Endothelial cell (in vitro differentiated cells): ENCODE measurements around the gene CACNA1A. TPM values are rescaled to one million over a fixed set of nuclear protein-coding genes. Genes with fewer than 3 reads are reported as not detected.

Experiments
- DNase-seq: peaks from one replicate; pipeline ENCODE4 v3.0.0; 2021; ENCODE audit warnings: low spot score
- H3K27ac Mint-ChIP-seq: one replicate; pipeline ENCODE4 v1.8.0; 2021; ENCODE audit warnings: mixed read lengths, inconsistent platforms; ENCODE audit not compliant: unreplicated experiment
- H3K27me3 Mint-ChIP-seq: one replicate; pipeline ENCODE4 v1.8.0; 2021; ENCODE audit warnings: mild to moderate bottlenecking, moderate library complexity, mixed read lengths, inconsistent platforms; ENCODE audit not compliant: unreplicated experiment
- H3K36me3 Mint-ChIP-seq: one replicate; pipeline ENCODE4 v1.8.0; 2021; ENCODE audit warnings: mild to moderate bottlenecking, low read depth, mixed read lengths, inconsistent platforms; ENCODE audit not compliant: unreplicated experiment
- H3K4me1 Mint-ChIP-seq: one replicate; pipeline ENCODE4 v1.8.0; 2021; ENCODE audit warnings: mild to moderate bottlenecking, mixed read lengths, inconsistent platforms; ENCODE audit not compliant: unreplicated experiment
- H3K4me3 Mint-ChIP-seq: one replicate; pipeline ENCODE4 v1.8.0; 2021; ENCODE audit warnings: mild to moderate bottlenecking, mixed read lengths, inconsistent platforms; ENCODE audit not compliant: unreplicated experiment
- H3K9me3 Mint-ChIP-seq: one replicate; pipeline ENCODE4 v1.8.0; 2021; ENCODE audit warnings: mixed read lengths, inconsistent platforms; ENCODE audit not compliant: unreplicated experiment
- total RNA-seq: library from RNA; stranded (reverse); fragmentation: NEBNext Ultra II Directional; extraction: Animal tissue kit (Norgen Biotek cat#: 25700); gene quantifications from one replicate; pipeline ENCODE4 v1.2.1, GENCODE V29; 2021; ENCODE audit not compliant: unreplicated experiment
- TF ChIP-seq, protein P1 (sequence below): fragments of 200-600 bp; sonication (generic); IDR thresholded peaks from one replicate; pipeline ENCODE4 v1.5.0; 2021; ENCODE audit warnings: antibody characterized with exemption; ENCODE audit not compliant: unreplicated experiment

CACNA1A gene
- total RNA-seq, 1 donor from 2014 or later: 9.0 TPM

DNA sequence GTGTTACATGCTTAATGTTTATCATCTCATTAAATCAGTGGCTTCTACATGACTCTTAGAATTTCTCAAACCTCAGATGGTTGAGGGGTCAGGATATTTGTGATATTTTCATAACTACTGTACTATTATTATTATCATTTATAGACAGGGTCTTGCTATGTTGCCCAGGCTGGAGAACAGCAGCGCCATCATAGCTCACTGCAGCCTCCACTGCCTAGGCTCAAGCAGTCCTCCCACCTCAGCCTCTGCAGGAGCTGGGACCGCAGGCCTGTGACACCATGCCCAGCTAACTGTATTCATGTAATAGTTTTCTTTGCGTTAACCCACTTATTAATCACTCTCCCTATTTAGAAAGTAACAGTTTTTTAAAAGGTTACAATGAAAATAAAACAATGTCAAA is 346.6 kb downstream of the CACNA1A start:
- Mint-ChIP-seq H3K27ac (no peak overlapping the region), H3K9me3 (no peaks in the 10 kb centered on the region), H3K4me3 (no peak overlapping the region), H3K27me3 (peaks cover 10% of the 10 kb centered on the region), H3K36me3 (peaks cover 8% of the 10 kb centered on the region), H3K4me1 (peaks cover 33% of the 10 kb centered on the region)
- DNase-seq: no peak
- TF ChIP-seq, protein P1, sequence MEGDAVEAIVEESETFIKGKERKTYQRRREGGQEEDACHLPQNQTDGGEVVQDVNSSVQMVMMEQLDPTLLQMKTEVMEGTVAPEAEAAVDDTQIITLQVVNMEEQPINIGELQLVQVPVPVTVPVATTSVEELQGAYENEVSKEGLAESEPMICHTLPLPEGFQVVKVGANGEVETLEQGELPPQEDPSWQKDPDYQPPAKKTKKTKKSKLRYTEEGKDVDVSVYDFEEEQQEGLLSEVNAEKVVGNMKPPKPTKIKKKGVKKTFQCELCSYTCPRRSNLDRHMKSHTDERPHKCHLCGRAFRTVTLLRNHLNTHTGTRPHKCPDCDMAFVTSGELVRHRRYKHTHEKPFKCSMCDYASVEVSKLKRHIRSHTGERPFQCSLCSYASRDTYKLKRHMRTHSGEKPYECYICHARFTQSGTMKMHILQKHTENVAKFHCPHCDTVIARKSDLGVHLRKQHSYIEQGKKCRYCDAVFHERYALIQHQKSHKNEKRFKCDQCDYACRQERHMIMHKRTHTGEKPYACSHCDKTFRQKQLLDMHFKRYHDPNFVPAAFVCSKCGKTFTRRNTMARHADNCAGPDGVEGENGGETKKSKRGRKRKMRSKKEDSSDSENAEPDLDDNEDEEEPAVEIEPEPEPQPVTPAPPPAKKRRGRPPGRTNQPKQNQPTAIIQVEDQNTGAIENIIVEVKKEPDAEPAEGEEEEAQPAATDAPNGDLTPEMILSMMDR: no peak
